IPS-18a (cell line): ENCODE data around the gene GABRB2.
"Not testable (repeated sequence)": the region's sequence is repeated elsewhere in the genome, so short reads cannot be mapped to it uniquely, and the experiment has no call there.

ENCODE experiments used
- H3K27ac ChIP-seq: one replicate; pipeline ENCODE4 v1.5.1; 2013; ENCODE audit warnings: low read length
- H3K27me3 ChIP-seq: one replicate; pipeline ENCODE4 v1.6.1; 2013; ENCODE audit warnings: mild to moderate bottlenecking, low read length; ENCODE audit not compliant: control insufficient read depth, insufficient read depth
- H3K36me3 ChIP-seq: one replicate; pipeline ENCODE4 v1.6.1; 2013; ENCODE audit warnings: low read depth, low read length; ENCODE audit not compliant: control insufficient read depth
- H3K4me1 ChIP-seq: one replicate; pipeline ENCODE4 v1.6.1; 2013; ENCODE audit warnings: low read depth, low read length; ENCODE audit not compliant: control insufficient read depth
- H3K4me3 ChIP-seq: one replicate; pipeline ENCODE4 v1.5.1; 2013; ENCODE audit warnings: low read length
- H3K9ac ChIP-seq: one replicate; pipeline ENCODE4 v1.6.1; 2013; ENCODE audit warnings: mild to moderate bottlenecking, low read length, moderate library complexity
- H3K9me3 ChIP-seq: one replicate; pipeline ENCODE4 v1.6.1; 2013; ENCODE audit warnings: low read depth, low read length; ENCODE audit not compliant: control insufficient read depth

Gene GABRB2

GRCh38 chr5:161333194-161333880, 213.2 kb downstream of the GABRB2 start:
- H3K27ac ChIP-seq, result no peak overlapping the region
- no peaks in the 10 kb centered on the region for H3K36me3 ChIP-seq
- no peaks in the 10 kb centered on the region for H3K9me3 ChIP-seq
- no peaks in the 10 kb centered on the region for H3K27me3 ChIP-seq
- no peak overlapping the region for H3K4me3 ChIP-seq
- peaks cover 13% of the 10 kb centered on the region for H3K4me1 ChIP-seq
- H3K9ac ChIP-seq, result no peak overlapping the region

- no peaks in the 10 kb centered on the region for H3K9me3 ChIP-seq
- peaks cover 20% of the 10 kb centered on the region for H3K4me1 ChIP-seq
- H3K27me3 ChIP-seq, result no peaks in the 10 kb centered on the region
- no peak overlapping the region for H3K27ac ChIP-seq
- no peak overlapping the region for H3K4me3 ChIP-seq
- no peaks in the 10 kb centered on the region for H3K36me3 ChIP-seq
- H3K9ac ChIP-seq, result no peak overlapping the region
These were observed 214.2 kb downstream of the GABRB2 start for GRCh38 chr5:161332343-161332742.

GRCh38 chr5:161314033-161314432, 232.5 kb downstream of the GABRB2 start:
- no peaks in the 10 kb centered on the region for H3K4me1 ChIP-seq

DNA sequence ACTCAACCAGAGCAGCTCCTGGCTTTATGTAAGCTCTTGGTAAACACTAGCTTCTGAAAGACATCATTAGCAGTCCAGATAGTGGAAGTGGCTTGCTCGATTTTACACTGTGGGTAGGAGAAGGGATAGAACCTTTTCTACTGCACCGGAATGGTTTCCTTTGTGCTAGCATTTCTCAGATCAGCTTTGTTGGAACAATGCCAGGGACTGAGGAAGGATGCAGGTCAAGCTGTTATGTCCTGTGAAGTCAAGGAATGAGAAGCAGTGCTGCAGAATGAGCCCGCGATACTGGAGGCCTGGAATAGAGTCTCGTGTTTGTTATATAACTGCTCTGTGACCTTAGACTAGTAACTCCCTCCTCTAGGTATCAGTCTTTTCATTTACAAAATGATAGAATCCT, 233.6 kb downstream of the GABRB2 start:
- Histone ChIP-seq H3K4me1 (no peaks in the 10 kb centered on the region), H3K27me3 (no peaks in the 10 kb centered on the region), H3K9ac (no peak overlapping the region)

More at GRCh38 chr5:161314033-161314432, 232.5 kb downstream of the GABRB2 start:
- no peak overlapping the region for H3K27ac ChIP-seq
- no peaks in the 10 kb centered on the region for H3K9me3 ChIP-seq
- no peak overlapping the region for H3K4me3 ChIP-seq
- no peak overlapping the region for H3K9ac ChIP-seq
- no peaks in the 10 kb centered on the region for H3K36me3 ChIP-seq
- H3K27me3 ChIP-seq, result no peaks in the 10 kb centered on the region

DNA sequence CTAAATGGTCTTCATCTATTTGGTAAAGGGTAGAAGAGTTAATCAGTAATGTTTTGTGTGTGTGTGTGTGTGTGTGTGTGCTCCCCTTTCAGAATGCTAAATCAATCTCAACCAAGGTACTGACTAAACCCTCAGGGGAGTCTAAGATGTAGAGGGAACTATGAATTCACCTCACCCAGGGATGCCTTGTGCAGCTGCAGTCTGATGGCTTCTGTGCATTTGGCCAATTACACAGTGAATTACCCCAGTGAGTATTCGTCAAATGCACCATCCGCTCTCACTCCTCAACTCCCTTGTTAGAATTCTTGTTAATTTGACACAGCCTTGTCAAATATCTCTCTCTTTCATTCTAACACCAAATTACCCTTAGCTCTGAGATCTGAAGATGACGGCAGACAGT, 234.6 kb downstream of the GABRB2 start:
- Histone ChIP-seq H3K4me1 (no peaks in the 10 kb centered on the region), H3K27me3 (no peaks in the 10 kb centered on the region), H3K9ac (no peak overlapping the region), H3K36me3 (no peaks in the 10 kb centered on the region), H3K9me3 (no peaks in the 10 kb centered on the region), H3K27ac (no peak overlapping the region), H3K4me3 (no peak overlapping the region)

More for the DNA sequence above, 233.6 kb downstream of the GABRB2 start:
- H3K27ac ChIP-seq, result no peak overlapping the region
- no peaks in the 10 kb centered on the region for H3K36me3 ChIP-seq
- H3K4me3 ChIP-seq, result no peak overlapping the region
- no peaks in the 10 kb centered on the region for H3K9me3 ChIP-seq

GRCh38 chr5:161311146-161311708, 235.3 kb downstream of the GABRB2 start:
- H3K4me3 ChIP-seq, result no peak overlapping the region
- H3K4me1 ChIP-seq, result no peaks in the 10 kb centered on the region
- H3K36me3 ChIP-seq, result no peaks in the 10 kb centered on the region
- H3K27ac ChIP-seq, result no peak overlapping the region
- H3K9me3 ChIP-seq, result no peaks in the 10 kb centered on the region
- H3K27me3 ChIP-seq, result no peaks in the 10 kb centered on the region
- no peak overlapping the region for H3K9ac ChIP-seq

- Histone ChIP-seq H3K9me3 (no peaks in the 10 kb centered on the region), H3K36me3 (no peaks in the 10 kb centered on the region), H3K4me1 (no peaks in the 10 kb centered on the region), H3K27ac (no peak overlapping the region), H3K27me3 (no peaks in the 10 kb centered on the region), H3K4me3 (no peak overlapping the region), H3K9ac (no peak overlapping the region)
These were observed 240.1 kb downstream of the GABRB2 start for GRCh38 chr5:161306351-161306995.

DNA sequence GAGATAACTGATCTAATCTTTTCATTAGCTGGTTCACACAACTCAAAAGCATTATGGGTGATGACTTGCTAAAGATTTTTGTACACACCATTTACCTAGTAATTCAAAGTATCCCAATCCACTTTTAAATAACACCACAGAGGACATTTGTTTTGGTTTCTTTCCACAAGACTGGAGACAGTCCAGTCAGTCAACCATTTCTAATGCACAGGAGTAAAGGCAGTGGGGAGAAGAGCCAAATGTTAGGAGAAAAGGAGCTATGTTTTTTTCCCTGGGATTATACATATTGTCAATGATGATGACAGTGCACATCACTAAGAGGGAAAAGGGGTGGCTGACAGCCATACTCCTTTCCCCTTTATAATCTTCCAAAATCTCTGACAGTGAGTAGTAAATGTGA, 240.9 kb downstream of the GABRB2 start:
- Histone ChIP-seq H3K4me3 (no peak overlapping the region), H3K27me3 (no peaks in the 10 kb centered on the region), H3K4me1 (no peaks in the 10 kb centered on the region), H3K9ac (no peak overlapping the region), H3K27ac (no peak overlapping the region), H3K36me3 (no peaks in the 10 kb centered on the region), H3K9me3 (no peaks in the 10 kb centered on the region)

- Histone ChIP-seq H3K27me3 (no peaks in the 10 kb centered on the region), H3K9me3 (no peaks in the 10 kb centered on the region), H3K9ac (no peak overlapping the region), H3K27ac (no peak overlapping the region), H3K4me1 (no peaks in the 10 kb centered on the region), H3K36me3 (no peaks in the 10 kb centered on the region), H3K4me3 (no peak overlapping the region)
These were observed 244.0 kb downstream of the GABRB2 start for GRCh38 chr5:161302559-161302958.

- no peaks in the 10 kb centered on the region for H3K27me3 ChIP-seq
- H3K4me3 ChIP-seq, result no peak overlapping the region
- no peaks in the 10 kb centered on the region for H3K4me1 ChIP-seq
- H3K27ac ChIP-seq, result no peak overlapping the region
- H3K36me3 ChIP-seq, result no peaks in the 10 kb centered on the region
- no peaks in the 10 kb centered on the region for H3K9me3 ChIP-seq
- no peak overlapping the region for H3K9ac ChIP-seq
These were observed 244.9 kb downstream of the GABRB2 start for GRCh38 chr5:161301586-161301985.

- Histone ChIP-seq H3K36me3 (no peaks in the 10 kb centered on the region), H3K4me3 (no peak overlapping the region), H3K9me3 (no peaks in the 10 kb centered on the region), H3K27me3 (no peaks in the 10 kb centered on the region), H3K27ac (no peak overlapping the region), H3K4me1 (no peaks in the 10 kb centered on the region), H3K9ac (no peak overlapping the region)
These were observed 247.5 kb downstream of the GABRB2 start for GRCh38 chr5:161299053-161299452.

GRCh38 chr5:161297388-161297787, 249.1 kb downstream of the GABRB2 start:
- not testable (repeated sequence) for H3K9ac ChIP-seq, H3K4me3 ChIP-seq, H3K9me3 ChIP-seq

More at GRCh38 chr5:161297388-161297787, 249.1 kb downstream of the GABRB2 start:
- not testable (repeated sequence) for H3K4me1 ChIP-seq, H3K36me3 ChIP-seq, H3K27ac ChIP-seq, H3K27me3 ChIP-seq
